ENCODE measurements around the gene LRP5. TPM values are rescaled to one million over a fixed set of nuclear protein-coding genes. Genes with fewer than 3 reads are reported as not detected.

Gene LRP5
- total and polyA plus RNA-seq, 9 of the 15 experiments (the other 6 are each of a cell fraction or from before 2014, with no cell fraction given) = 0.48 to 44.2 (median 13.5) TPM

GRCh38 chr11:68271781-68272608 lies 40.4 kb upstream of the LRP5 start, which contains the start of gene C11orf24 (continued):
- TF ChIP-seq MITF (IDR thresholded peaks at IDR 0.05) (no peak), CHAMP1 (IDR thresholded peaks at IDR 0.05) (no peak), ZNF184 (CRISPR knock-in tag; IDR thresholded peaks at IDR 0.05) (no peak), GTF2A2 (tag; IDR thresholded peaks at IDR 0.05) (no peak), HINFP (tag; conservative IDR thresholded peaks at IDR 0.05; ENCODE audit: low read depth) (no peak), ZBTB7A (IDR thresholded peaks at IDR 0.05; ENCODE audit: borderline replicate concordance, control insufficient read depth, low read depth, low read length) (no peak), RCOR1 (IDR thresholded peaks at IDR 0.05; ENCODE audit: borderline replicate concordance in 1 of 2, low read depth in 2 of 2, low read length in 2 of 2) (no peak), POLR2AphosphoS2 (IDR thresholded peaks at IDR 0.05; ENCODE audit: low read length) (no peak), ZBTB11 (CRISPR knock-in tag; IDR thresholded peaks at IDR 0.05) (peak in 2 of 3 experiments; percentile 61 to 90; a peak in 4 of 6 replicates), ZNF395 (CRISPR knock-in tag; IDR thresholded peaks at IDR 0.05) (peak; percentile 40; the same call in 1 of the 2 replicates), HIVEP1 (CRISPR knock-in tag; IDR thresholded peaks at IDR 0.05) (no peak)

Data from K562 (cell line).